ENCODE results near the gene ETS1. TPM values are rescaled to one million over a fixed set of nuclear protein-coding genes. Genes with fewer than 3 reads are reported as not detected.

The ETS1 gene
- total RNA-seq, 1 donor from 2014 or later: 37.1 TPM

GRCh38 chr11:128465946-128466705, 121.2 kb downstream of the ETS1 start:
- Histone ChIP-seq H3K4me3 (ENCODE audit: low read length in 3 of 3) (no peak overlapping the region), H3K9ac (ENCODE audit: low read depth in 1 of 3, low read length in 3 of 3) (no peak overlapping the region)

GRCh38 chr11:128465531-128465930, 121.8 kb downstream of the ETS1 start:
- Histone ChIP-seq H3K9me3 (ENCODE audit: control insufficient read depth in 3 of 3, low read length in 3 of 3) (no peaks in the 10 kb centered on the region), H3K9ac (ENCODE audit: low read depth in 1 of 3, low read length in 3 of 3) (no peak overlapping the region), H3K27me3 (ENCODE audit: control insufficient read depth in 3 of 3, insufficient read depth in 3 of 3, low read length in 3 of 3) (no peaks in the 10 kb centered on the region), H3K27ac (ENCODE audit: low read depth, low read length) (peak overlapping the region; percentile 15), H3K36me3 (ENCODE audit: control insufficient read depth in 3 of 3, insufficient read depth in 3 of 3, low read length in 3 of 3) (peaks cover 15 to 24% (median 22%) of the 10 kb centered on the region in 3 donors), H3K4me3 (ENCODE audit: low read length in 3 of 3) (no peak overlapping the region), H3K4me1 (ENCODE audit: control insufficient read depth in 3 of 3, insufficient read depth in 3 of 3, low read length in 3 of 3) (peaks cover 33 to 53% (median 36%) of the 10 kb centered on the region in 3 donors)

More at GRCh38 chr11:128465946-128466705, 121.2 kb downstream of the ETS1 start:
- no peaks in the 10 kb centered on the region for H3K27me3 ChIP-seq (ENCODE audit: control insufficient read depth in 3 of 3, insufficient read depth in 3 of 3, low read length in 3 of 3)
- no peaks in the 10 kb centered on the region for H3K9me3 ChIP-seq (ENCODE audit: control insufficient read depth in 3 of 3, low read length in 3 of 3)
- peaks cover 33 to 56% (median 38%) of the 10 kb centered on the region in 3 donors for H3K4me1 ChIP-seq (ENCODE audit: control insufficient read depth in 3 of 3, insufficient read depth in 3 of 3, low read length in 3 of 3)
- H3K27ac ChIP-seq (ENCODE audit: low read depth, low read length): peak overlapping the region; percentile 50
- H3K36me3 ChIP-seq (ENCODE audit: control insufficient read depth in 3 of 3, insufficient read depth in 3 of 3, low read length in 3 of 3): peaks cover 15 to 21% (median 18%) of the 10 kb centered on the region in 3 donors

- Histone ChIP-seq H3K27me3 (ENCODE audit: control insufficient read depth in 3 of 3, insufficient read depth in 3 of 3, low read length in 3 of 3) (no peaks in the 10 kb centered on the region), H3K27ac (ENCODE audit: low read depth, low read length) (no peak overlapping the region), H3K4me3 (ENCODE audit: low read length in 3 of 3) (peak overlapping the region in 1 of 3 donors; percentile 17), H3K4me1 (ENCODE audit: control insufficient read depth in 3 of 3, insufficient read depth in 3 of 3, low read length in 3 of 3) (peaks cover 33 to 53% (median 36%) of the 10 kb centered on the region in 3 donors), H3K9ac (ENCODE audit: low read depth in 1 of 3, low read length in 3 of 3) (no peak overlapping the region), H3K36me3 (ENCODE audit: control insufficient read depth in 3 of 3, insufficient read depth in 3 of 3, low read length in 3 of 3) (peaks cover 15 to 25% (median 24%) of the 10 kb centered on the region in 3 donors), H3K9me3 (ENCODE audit: control insufficient read depth in 3 of 3, low read length in 3 of 3) (no peaks in the 10 kb centered on the region)
Observed at GRCh38 chr11:128464878-128465450, 122.4 kb downstream of the ETS1 start.

GRCh38 chr11:128463979-128464378, 123.4 kb downstream of the ETS1 start:
- peak overlapping the region; percentile 52 for H3K27ac ChIP-seq (ENCODE audit: low read depth, low read length)
- H3K9ac ChIP-seq (ENCODE audit: low read depth in 1 of 3, low read length in 3 of 3): no peak overlapping the region
- H3K4me1 ChIP-seq (ENCODE audit: control insufficient read depth in 3 of 3, insufficient read depth in 3 of 3, low read length in 3 of 3): peaks cover 32 to 47% (median 33%) of the 10 kb centered on the region in 3 donors
- H3K9me3 ChIP-seq (ENCODE audit: control insufficient read depth in 3 of 3, low read length in 3 of 3): no peaks in the 10 kb centered on the region
- peaks cover 13 to 29% (median 27%) of the 10 kb centered on the region in 3 donors for H3K36me3 ChIP-seq (ENCODE audit: control insufficient read depth in 3 of 3, insufficient read depth in 3 of 3, low read length in 3 of 3)
- no peaks in the 10 kb centered on the region for H3K27me3 ChIP-seq (ENCODE audit: control insufficient read depth in 3 of 3, insufficient read depth in 3 of 3, low read length in 3 of 3)
- no peak overlapping the region for H3K4me3 ChIP-seq (ENCODE audit: low read length in 3 of 3)

- H3K4me1 ChIP-seq (ENCODE audit: control insufficient read depth in 3 of 3, insufficient read depth in 3 of 3, low read length in 3 of 3): peaks cover 28 to 43% (median 29%) of the 10 kb centered on the region in 3 donors
- no peak overlapping the region for H3K9ac ChIP-seq (ENCODE audit: low read depth in 1 of 3, low read length in 3 of 3)
- no peaks in the 10 kb centered on the region for H3K9me3 ChIP-seq (ENCODE audit: control insufficient read depth in 3 of 3, low read length in 3 of 3)
- H3K27me3 ChIP-seq (ENCODE audit: control insufficient read depth in 3 of 3, insufficient read depth in 3 of 3, low read length in 3 of 3): no peaks in the 10 kb centered on the region
- peak overlapping the region; percentile 52 for H3K27ac ChIP-seq (ENCODE audit: low read depth, low read length)
- H3K4me3 ChIP-seq (ENCODE audit: low read length in 3 of 3): no peak overlapping the region
- H3K36me3 ChIP-seq (ENCODE audit: control insufficient read depth in 3 of 3, insufficient read depth in 3 of 3, low read length in 3 of 3): peaks cover 13 to 29% (median 27%) of the 10 kb centered on the region in 3 donors
Observed at GRCh38 chr11:128463371-128463829, 124.0 kb downstream of the ETS1 start.

GRCh38 chr11:128462922-128463321, 124.4 kb downstream of the ETS1 start:
- Histone ChIP-seq H3K4me1 (ENCODE audit: control insufficient read depth in 3 of 3, insufficient read depth in 3 of 3, low read length in 3 of 3) (peaks cover 23 to 38% (median 25%) of the 10 kb centered on the region in 3 donors), H3K9ac (ENCODE audit: low read depth in 1 of 3, low read length in 3 of 3) (no peak overlapping the region), H3K4me3 (ENCODE audit: low read length in 3 of 3) (no peak overlapping the region), H3K27me3 (ENCODE audit: control insufficient read depth in 3 of 3, insufficient read depth in 3 of 3, low read length in 3 of 3) (no peaks in the 10 kb centered on the region), H3K36me3 (ENCODE audit: control insufficient read depth in 3 of 3, insufficient read depth in 3 of 3, low read length in 3 of 3) (peaks cover 13 to 32% (median 29%) of the 10 kb centered on the region in 3 donors), H3K27ac (ENCODE audit: low read depth, low read length) (peak overlapping the region; percentile 52), H3K9me3 (ENCODE audit: control insufficient read depth in 3 of 3, low read length in 3 of 3) (no peaks in the 10 kb centered on the region)

GRCh38 chr11:128462189-128462588, 125.2 kb downstream of the ETS1 start:
- H3K4me3 ChIP-seq (ENCODE audit: low read length in 3 of 3): no peak overlapping the region
- H3K9me3 ChIP-seq (ENCODE audit: control insufficient read depth in 3 of 3, low read length in 3 of 3): no peaks in the 10 kb centered on the region
- H3K27me3 ChIP-seq (ENCODE audit: control insufficient read depth in 3 of 3, insufficient read depth in 3 of 3, low read length in 3 of 3): no peaks in the 10 kb centered on the region
- H3K36me3 ChIP-seq (ENCODE audit: control insufficient read depth in 3 of 3, insufficient read depth in 3 of 3, low read length in 3 of 3): peaks cover 13 to 32% (median 30%) of the 10 kb centered on the region in 3 donors
- no peak overlapping the region for H3K27ac ChIP-seq (ENCODE audit: low read depth, low read length)
- H3K4me1 ChIP-seq (ENCODE audit: control insufficient read depth in 3 of 3, insufficient read depth in 3 of 3, low read length in 3 of 3): peaks cover 16 to 31% (median 21%) of the 10 kb centered on the region in 3 donors
- H3K9ac ChIP-seq (ENCODE audit: low read depth in 1 of 3, low read length in 3 of 3): no peak overlapping the region

- H3K36me3 ChIP-seq (ENCODE audit: control insufficient read depth in 3 of 3, insufficient read depth in 3 of 3, low read length in 3 of 3): peaks cover 4 to 29% (median 27%) of the 10 kb centered on the region in 3 donors
- no peak overlapping the region for H3K4me3 ChIP-seq (ENCODE audit: low read length in 3 of 3)
- H3K9me3 ChIP-seq (ENCODE audit: control insufficient read depth in 3 of 3, low read length in 3 of 3): no peaks in the 10 kb centered on the region
- peaks cover 9 to 18% (median 16%) of the 10 kb centered on the region in 3 donors for H3K4me1 ChIP-seq (ENCODE audit: control insufficient read depth in 3 of 3, insufficient read depth in 3 of 3, low read length in 3 of 3)
- no peak overlapping the region for H3K9ac ChIP-seq (ENCODE audit: low read depth in 1 of 3, low read length in 3 of 3)
- H3K27me3 ChIP-seq (ENCODE audit: control insufficient read depth in 3 of 3, insufficient read depth in 3 of 3, low read length in 3 of 3): no peaks in the 10 kb centered on the region
- peak overlapping the region; percentile 9 for H3K27ac ChIP-seq (ENCODE audit: low read depth, low read length)
Observed at GRCh38 chr11:128458321-128458720, 129.0 kb downstream of the ETS1 start.

- no peaks in the 10 kb centered on the region for H3K9me3 ChIP-seq (ENCODE audit: control insufficient read depth in 3 of 3, low read length in 3 of 3)
- no peaks in the 10 kb centered on the region for H3K27me3 ChIP-seq (ENCODE audit: control insufficient read depth in 3 of 3, insufficient read depth in 3 of 3, low read length in 3 of 3)
- H3K27ac ChIP-seq (ENCODE audit: low read depth, low read length): peak overlapping the region; percentile 9
- H3K4me3 ChIP-seq (ENCODE audit: low read length in 3 of 3): no peak overlapping the region
- no peak overlapping the region for H3K9ac ChIP-seq (ENCODE audit: low read depth in 1 of 3, low read length in 3 of 3)
- H3K4me1 ChIP-seq (ENCODE audit: control insufficient read depth in 3 of 3, insufficient read depth in 3 of 3, low read length in 3 of 3): peaks cover 14 to 20% (median 19%) of the 10 kb centered on the region in 3 donors
- H3K36me3 ChIP-seq (ENCODE audit: control insufficient read depth in 3 of 3, insufficient read depth in 3 of 3, low read length in 3 of 3): peaks cover 2 to 27% (median 25%) of the 10 kb centered on the region in 3 donors
Observed at GRCh38 chr11:128457874-128458273, 129.5 kb downstream of the ETS1 start.
